Chondrocyte (in vitro differentiated cells): Measurements from ENCODE around the gene NECTIN4. TPM values are rescaled to one million over a fixed set of nuclear protein-coding genes. Genes with fewer than 3 reads are reported as not detected.

Source experiments
- DNase-seq: peaks from one replicate; pipeline ENCODE4 v3.0.0; 2021; ENCODE audit warnings: mixed read lengths, low spot score
- H3K27ac Mint-ChIP-seq: one replicate; pipeline ENCODE4 v1.8.0; 2021; ENCODE audit warnings: mild to moderate bottlenecking, moderate library complexity, mixed read lengths; ENCODE audit not compliant: unreplicated experiment
- H3K27me3 Mint-ChIP-seq: 2 replicates; pipeline ENCODE4 v1.8.0; 2021; ENCODE audit warnings: low read depth, mixed read lengths
- H3K36me3 Mint-ChIP-seq: 2 replicates; pipeline ENCODE4 v1.8.0; 2021; ENCODE audit warnings: low read depth, mixed read lengths
- H3K4me1 Mint-ChIP-seq: 2 replicates; pipeline ENCODE4 v1.8.0; 2021; ENCODE audit warnings: low read depth, mild to moderate bottlenecking, mixed read lengths
- H3K4me3 Mint-ChIP-seq: one replicate; pipeline ENCODE4 v1.8.0; 2021; ENCODE audit warnings: mild to moderate bottlenecking, moderate library complexity, mixed read lengths; ENCODE audit not compliant: unreplicated experiment
- H3K9me3 Mint-ChIP-seq: 2 replicates; pipeline ENCODE4 v1.8.0; 2021; ENCODE audit warnings: low read depth, mixed read lengths
- CTCF ChIP-seq: fragments of 200-600 bp; sonication (generic); IDR thresholded peaks from 2 replicates; pipeline ENCODE4 v1.5.0; 2021; ENCODE audit warnings: antibody characterized with exemption, mild to moderate bottlenecking, moderate library complexity
- total RNA-seq: library from RNA; stranded (reverse); gene quantifications from 3 replicates; pipeline ENCODE4 v1.2.1, GENCODE V29; 2021

Gene NECTIN4
- total RNA-seq, 1 donor from 2014 or later = 0.12 TPM

GRCh38 chr1:161085165-161085564 is 4.2 kb downstream of the NECTIN4 start:
- Mint-ChIP-seq H3K4me1 (peaks cover 36% of the 10 kb centered on the region), H3K4me3 (no peak overlapping the region), H3K9me3 (no peaks in the 10 kb centered on the region), H3K36me3 (no peaks in the 10 kb centered on the region), H3K27me3 (no peaks in the 10 kb centered on the region), H3K27ac (peak overlapping the region; percentile 32)
- DNase-seq = peak; percentile 55
- TF ChIP-seq CTCF = no peak

- H3K27ac Mint-ChIP-seq = no peak overlapping the region
Observed at GRCh38 chr1:161084597-161084988, 4.8 kb downstream of the NECTIN4 start.

GRCh38 chr1:161083748-161084596 is 5.4 kb downstream of the NECTIN4 start:
- Mint-ChIP-seq H3K4me1 (peaks cover 38% of the 10 kb centered on the region), H3K36me3 (no peaks in the 10 kb centered on the region), H3K27ac (peak overlapping the region; percentile 58), H3K27me3 (no peaks in the 10 kb centered on the region), H3K4me3 (no peak overlapping the region), H3K9me3 (no peaks in the 10 kb centered on the region)
- peak; percentile 1 for DNase-seq
- no peak for TF ChIP-seq CTCF

More at GRCh38 chr1:161084597-161084988, 4.8 kb downstream of the NECTIN4 start:
- Mint-ChIP-seq H3K4me1 (peaks cover 38% of the 10 kb centered on the region), H3K27me3 (no peaks in the 10 kb centered on the region), H3K36me3 (no peaks in the 10 kb centered on the region), H3K4me3 (no peak overlapping the region), H3K9me3 (no peaks in the 10 kb centered on the region)
- peak; percentile 39 for DNase-seq
- no peak for TF ChIP-seq CTCF

GRCh38 chr1:161082996-161083747 is 6.2 kb downstream of the NECTIN4 start:
- Mint-ChIP-seq H3K9me3 (no peaks in the 10 kb centered on the region), H3K27me3 (no peaks in the 10 kb centered on the region), H3K27ac (peak overlapping the region; percentile 58), H3K4me1 (peaks cover 38% of the 10 kb centered on the region), H3K4me3 (no peak overlapping the region), H3K36me3 (no peaks in the 10 kb centered on the region)
- no peak for TF ChIP-seq CTCF
- DNase-seq = no peak

DNA sequence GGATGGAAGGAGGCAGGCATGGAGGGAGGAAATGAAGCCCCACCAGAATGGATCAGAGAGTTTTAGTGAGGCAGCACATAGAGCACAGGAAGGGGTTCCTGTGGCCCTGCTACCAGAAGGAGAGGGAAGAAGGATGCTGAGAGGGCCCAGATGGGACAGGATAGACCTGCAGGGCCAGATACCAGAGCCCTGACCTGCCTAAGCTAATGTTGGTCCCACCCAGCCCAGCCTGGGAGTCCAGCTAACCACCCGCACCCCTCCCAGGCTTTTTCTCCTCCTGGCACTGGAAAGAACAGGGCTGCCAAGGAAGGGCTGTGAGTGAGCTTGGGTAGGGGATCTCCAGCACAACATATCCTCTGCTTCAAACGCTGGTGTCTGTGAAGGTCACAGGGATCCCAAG is 6.9 kb downstream of the NECTIN4 start:
- H3K9me3 Mint-ChIP-seq = no peaks in the 10 kb centered on the region
- H3K36me3 Mint-ChIP-seq = no peaks in the 10 kb centered on the region
- H3K27ac Mint-ChIP-seq = no peak overlapping the region
- no peak for TF ChIP-seq CTCF
- no peak for DNase-seq
- H3K27me3 Mint-ChIP-seq = no peaks in the 10 kb centered on the region
- peaks cover 38% of the 10 kb centered on the region for H3K4me1 Mint-ChIP-seq
- H3K4me3 Mint-ChIP-seq = no peak overlapping the region
